ENCODE measurements around the gene HAP1.

GRCh38 chr17:41772218-41772585 lies 37.8 kb upstream of the HAP1 start:
- TF ChIP-seq CTCF (IDR thresholded peaks at IDR 0.05) = no peak
- TF ChIP-seq ZFX (IDR thresholded peaks at IDR 0.05; ENCODE audit: borderline replicate concordance) = no peak
